Neural cell (in vitro differentiated cells): ENCODE data around the gene ALKBH8.

Experiments used
- EP300 ChIP-seq: fragments of 450-650 bp; conservative IDR thresholded peaks from 2 replicates; pipeline ENCODE4 v1.6.1; 2014; ENCODE audit warnings: antibody characterized with exemption, mild to moderate bottlenecking, moderate library complexity; ENCODE audit not compliant: poor library complexity, severe bottlenecking
- EZH2 ChIP-seq: fragments of 200-600, 300-800 bp; shearing (Covaris generic), sonication (generic); IDR thresholded peaks from 2 replicates; pipeline ENCODE4 v1.6.1; 2014; ENCODE audit warnings: antibody characterized with exemption, low read length, borderline replicate concordance, mild to moderate bottlenecking; ENCODE audit not compliant: insufficient read depth, poor library complexity, severe bottlenecking
- MXI1 ChIP-seq: fragments of 450-650 bp; conservative IDR thresholded peaks from 2 replicates; pipeline ENCODE4 v1.6.1; 2014; ENCODE audit warnings: antibody characterized with exemption, mild to moderate bottlenecking; ENCODE audit not compliant: poor library complexity, severe bottlenecking
- POLR2AphosphoS5 ChIP-seq: IDR thresholded peaks from 2 replicates; pipeline ENCODE4 v1.6.1; 2012
- RAD21 ChIP-seq: fragments of 450-650 bp; conservative IDR thresholded peaks from 2 replicates; pipeline ENCODE4 v1.6.1; 2014; ENCODE audit warnings: antibody characterized with exemption, mild to moderate bottlenecking, moderate library complexity
- SMC3 ChIP-seq: fragments of 450-650 bp; conservative IDR thresholded peaks from 2 replicates; pipeline ENCODE4 v1.6.1; 2014; ENCODE audit warnings: antibody characterized with exemption, mild to moderate bottlenecking, moderate library complexity; ENCODE audit not compliant: poor library complexity
- TAF1 ChIP-seq: IDR thresholded peaks from 2 replicates; pipeline ENCODE4 v1.6.1; 2012; ENCODE audit warnings: low read depth
- TF ChIP-seq, protein P1 (sequence below): fragments of 450-650 bp; IDR thresholded peaks from 2 replicates; pipeline ENCODE4 v1.5.1; 2014; ENCODE audit warnings: antibody characterized with exemption, mild to moderate bottlenecking, moderate library complexity; ENCODE audit not compliant: poor library complexity, severe bottlenecking
- TF ChIP-seq, protein P2 (sequence below): IDR thresholded peaks from 2 replicates; pipeline ENCODE4 v1.6.1; 2012; ENCODE audit warnings: borderline replicate concordance

DNA sequence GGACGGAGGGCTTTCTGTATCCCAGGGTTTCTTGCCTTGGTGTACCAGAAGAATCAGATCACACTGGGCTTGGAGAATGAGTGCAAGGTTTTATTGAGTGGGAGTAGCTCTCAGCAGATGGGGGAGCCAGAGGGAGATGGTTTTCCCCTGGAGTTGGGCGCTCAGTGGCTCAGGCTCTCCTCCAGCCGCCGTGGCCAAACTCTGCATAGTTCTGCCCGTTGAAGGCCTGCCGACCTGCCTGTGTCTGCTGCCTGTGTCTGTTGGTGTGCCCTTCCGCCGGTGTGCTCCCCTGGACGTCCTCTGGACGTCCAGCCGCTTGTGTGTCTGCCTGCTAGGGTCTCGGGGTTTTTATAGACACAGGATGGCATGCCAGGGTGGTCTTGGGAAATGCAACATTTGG, 4.5 kb upstream of the ALKBH8 start:
- no peak for TF ChIP-seq EP300
- TF ChIP-seq, protein P1, sequence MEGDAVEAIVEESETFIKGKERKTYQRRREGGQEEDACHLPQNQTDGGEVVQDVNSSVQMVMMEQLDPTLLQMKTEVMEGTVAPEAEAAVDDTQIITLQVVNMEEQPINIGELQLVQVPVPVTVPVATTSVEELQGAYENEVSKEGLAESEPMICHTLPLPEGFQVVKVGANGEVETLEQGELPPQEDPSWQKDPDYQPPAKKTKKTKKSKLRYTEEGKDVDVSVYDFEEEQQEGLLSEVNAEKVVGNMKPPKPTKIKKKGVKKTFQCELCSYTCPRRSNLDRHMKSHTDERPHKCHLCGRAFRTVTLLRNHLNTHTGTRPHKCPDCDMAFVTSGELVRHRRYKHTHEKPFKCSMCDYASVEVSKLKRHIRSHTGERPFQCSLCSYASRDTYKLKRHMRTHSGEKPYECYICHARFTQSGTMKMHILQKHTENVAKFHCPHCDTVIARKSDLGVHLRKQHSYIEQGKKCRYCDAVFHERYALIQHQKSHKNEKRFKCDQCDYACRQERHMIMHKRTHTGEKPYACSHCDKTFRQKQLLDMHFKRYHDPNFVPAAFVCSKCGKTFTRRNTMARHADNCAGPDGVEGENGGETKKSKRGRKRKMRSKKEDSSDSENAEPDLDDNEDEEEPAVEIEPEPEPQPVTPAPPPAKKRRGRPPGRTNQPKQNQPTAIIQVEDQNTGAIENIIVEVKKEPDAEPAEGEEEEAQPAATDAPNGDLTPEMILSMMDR: no peak
- no peak for TF ChIP-seq EZH2
- no peak for TF ChIP-seq POLR2AphosphoS5
- no peak for TF ChIP-seq RAD21
- TF ChIP-seq, protein P2, sequence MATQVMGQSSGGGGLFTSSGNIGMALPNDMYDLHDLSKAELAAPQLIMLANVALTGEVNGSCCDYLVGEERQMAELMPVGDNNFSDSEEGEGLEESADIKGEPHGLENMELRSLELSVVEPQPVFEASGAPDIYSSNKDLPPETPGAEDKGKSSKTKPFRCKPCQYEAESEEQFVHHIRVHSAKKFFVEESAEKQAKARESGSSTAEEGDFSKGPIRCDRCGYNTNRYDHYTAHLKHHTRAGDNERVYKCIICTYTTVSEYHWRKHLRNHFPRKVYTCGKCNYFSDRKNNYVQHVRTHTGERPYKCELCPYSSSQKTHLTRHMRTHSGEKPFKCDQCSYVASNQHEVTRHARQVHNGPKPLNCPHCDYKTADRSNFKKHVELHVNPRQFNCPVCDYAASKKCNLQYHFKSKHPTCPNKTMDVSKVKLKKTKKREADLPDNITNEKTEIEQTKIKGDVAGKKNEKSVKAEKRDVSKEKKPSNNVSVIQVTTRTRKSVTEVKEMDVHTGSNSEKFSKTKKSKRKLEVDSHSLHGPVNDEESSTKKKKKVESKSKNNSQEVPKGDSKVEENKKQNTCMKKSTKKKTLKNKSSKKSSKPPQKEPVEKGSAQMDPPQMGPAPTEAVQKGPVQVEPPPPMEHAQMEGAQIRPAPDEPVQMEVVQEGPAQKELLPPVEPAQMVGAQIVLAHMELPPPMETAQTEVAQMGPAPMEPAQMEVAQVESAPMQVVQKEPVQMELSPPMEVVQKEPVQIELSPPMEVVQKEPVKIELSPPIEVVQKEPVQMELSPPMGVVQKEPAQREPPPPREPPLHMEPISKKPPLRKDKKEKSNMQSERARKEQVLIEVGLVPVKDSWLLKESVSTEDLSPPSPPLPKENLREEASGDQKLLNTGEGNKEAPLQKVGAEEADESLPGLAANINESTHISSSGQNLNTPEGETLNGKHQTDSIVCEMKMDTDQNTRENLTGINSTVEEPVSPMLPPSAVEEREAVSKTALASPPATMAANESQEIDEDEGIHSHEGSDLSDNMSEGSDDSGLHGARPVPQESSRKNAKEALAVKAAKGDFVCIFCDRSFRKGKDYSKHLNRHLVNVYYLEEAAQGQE: no peak
- no peak for TF ChIP-seq SMC3
- TF ChIP-seq TAF1: no peak
- TF ChIP-seq MXI1: no peak
